Cardiac muscle cell (in vitro differentiated cells and primary cell): ENCODE results near the gene FRMD4B. TPM values are rescaled to one million over a fixed set of nuclear protein-coding genes. Genes with fewer than 3 reads are reported as not detected.
A peak's percentile ranks its signal among the peaks of the same experiment; 100 is the strongest.

Experiments
- DNase-seq, 2 donors: peaks; one replicate each; pipeline versions ENCODE4 v3.0.0 to v3.0.0-alpha.2; 2010 to 2017; ENCODE audit warnings: low read depth in 1 of 2, low spot score in 1 of 2
- H3K27ac ChIP-seq: fragments of 200-600 bp; sonication (generic); 2 replicates; pipeline ENCODE4 v1.5.1; 2016
- H3K27me3 ChIP-seq: fragments of 200-600 bp; sonication (generic); 2 replicates; pipeline ENCODE4 v1.6.0; 2016; ENCODE audit warnings: control low read depth
- H3K36me3 ChIP-seq: fragments of 200-600 bp; sonication (generic); 2 replicates; pipeline ENCODE4 v1.5.1; 2016; ENCODE audit warnings: control low read depth
- H3K4me1 ChIP-seq: fragments of 200-600 bp; sonication (generic); 2 replicates; pipeline ENCODE4 v1.8.1; 2017; ENCODE audit warnings: low read depth, mild to moderate bottlenecking, mixed run types
- H3K4me3 ChIP-seq: fragments of 200-600 bp; sonication (generic); 2 replicates; pipeline ENCODE4 v1.5.1; 2016; ENCODE audit warnings: mild to moderate bottlenecking
- H3K9me3 ChIP-seq: fragments of 200-600 bp; sonication (generic); 2 replicates; pipeline ENCODE4 v1.5.1; 2017; ENCODE audit warnings: low read depth, mild to moderate bottlenecking, control low read depth
- polyA plus RNA-seq: library from polyadenylated mRNA; unstranded; fragments of >200 nt; fragmentation: Nextera tagmentation; extraction: Ambion mirVana; gene quantifications from 2 replicates; pipeline ENCODE4 v1.2.1, GENCODE V29; 2016
- total RNA-seq: library from RNA; depleted of rRNA; stranded (reverse); fragments of >200 nt; gene quantifications from 2 replicates; pipeline ENCODE4 v1.2.3, GENCODE V29; 2016
- TF ChIP-seq, protein P1 (sequence below): IDR thresholded peaks from 2 replicates; pipeline ENCODE4 v1.5.1; 2012; ENCODE audit warnings: low read depth, mild to moderate bottlenecking, low read length

Gene FRMD4B
- total and polyA plus RNA-seq, 2 experiments from 2014 or later = 38.6 to 78.7 TPM

DNA sequence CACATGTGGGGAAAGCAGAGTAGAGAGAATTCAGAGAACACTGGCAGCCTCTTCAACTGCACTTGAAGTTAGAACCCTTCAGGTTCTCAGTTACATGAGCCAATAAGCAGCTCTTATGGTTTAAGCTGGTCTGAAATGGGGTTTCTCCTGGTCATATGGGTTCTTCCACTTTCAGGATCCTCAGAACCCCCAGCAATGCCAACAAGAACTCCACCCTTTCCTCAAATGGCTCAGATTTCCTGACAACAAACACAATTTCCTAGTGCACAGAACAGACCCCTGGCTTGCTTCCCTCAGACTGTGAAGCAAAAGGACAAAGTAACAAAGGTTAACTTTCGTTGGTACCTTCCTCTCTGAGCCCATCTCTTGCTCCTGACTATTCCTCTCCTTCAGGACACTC, 23.9 kb upstream of the FRMD4B start:
- no peaks in the 10 kb centered on the region for H3K9me3 ChIP-seq
- H3K4me3 ChIP-seq = no peak overlapping the region
- no peak overlapping the region for H3K27ac ChIP-seq
- no peaks in the 10 kb centered on the region for H3K27me3 ChIP-seq
- DNase-seq = no peak
- H3K36me3 ChIP-seq = no peaks in the 10 kb centered on the region
- TF ChIP-seq, protein P1, sequence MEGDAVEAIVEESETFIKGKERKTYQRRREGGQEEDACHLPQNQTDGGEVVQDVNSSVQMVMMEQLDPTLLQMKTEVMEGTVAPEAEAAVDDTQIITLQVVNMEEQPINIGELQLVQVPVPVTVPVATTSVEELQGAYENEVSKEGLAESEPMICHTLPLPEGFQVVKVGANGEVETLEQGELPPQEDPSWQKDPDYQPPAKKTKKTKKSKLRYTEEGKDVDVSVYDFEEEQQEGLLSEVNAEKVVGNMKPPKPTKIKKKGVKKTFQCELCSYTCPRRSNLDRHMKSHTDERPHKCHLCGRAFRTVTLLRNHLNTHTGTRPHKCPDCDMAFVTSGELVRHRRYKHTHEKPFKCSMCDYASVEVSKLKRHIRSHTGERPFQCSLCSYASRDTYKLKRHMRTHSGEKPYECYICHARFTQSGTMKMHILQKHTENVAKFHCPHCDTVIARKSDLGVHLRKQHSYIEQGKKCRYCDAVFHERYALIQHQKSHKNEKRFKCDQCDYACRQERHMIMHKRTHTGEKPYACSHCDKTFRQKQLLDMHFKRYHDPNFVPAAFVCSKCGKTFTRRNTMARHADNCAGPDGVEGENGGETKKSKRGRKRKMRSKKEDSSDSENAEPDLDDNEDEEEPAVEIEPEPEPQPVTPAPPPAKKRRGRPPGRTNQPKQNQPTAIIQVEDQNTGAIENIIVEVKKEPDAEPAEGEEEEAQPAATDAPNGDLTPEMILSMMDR = no peak
- H3K4me1 ChIP-seq = no peaks in the 10 kb centered on the region

DNA sequence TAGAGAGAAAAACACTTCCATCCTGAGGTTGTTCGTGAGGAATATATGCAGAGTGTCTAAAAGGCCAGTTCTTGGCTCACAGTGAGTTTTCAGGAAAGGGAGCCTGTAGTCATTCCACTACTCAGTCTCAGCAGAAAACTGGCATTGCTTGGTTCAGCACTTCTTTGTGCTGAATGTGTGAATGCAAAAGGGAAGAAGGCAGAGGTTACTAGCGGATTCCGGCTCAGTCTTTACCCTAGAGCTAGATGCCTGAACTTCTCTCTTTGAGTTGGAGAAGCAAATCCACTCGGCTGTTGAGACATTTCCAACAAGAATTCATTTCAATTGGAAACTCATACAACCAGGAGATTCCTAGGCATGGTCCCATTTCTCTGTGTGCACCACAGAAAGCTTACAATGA, 23.1 kb upstream of the FRMD4B start:
- H3K27me3 ChIP-seq = no peaks in the 10 kb centered on the region
- no peaks in the 10 kb centered on the region for H3K4me1 ChIP-seq
- H3K9me3 ChIP-seq = no peaks in the 10 kb centered on the region
- H3K36me3 ChIP-seq = no peaks in the 10 kb centered on the region
- no peak overlapping the region for H3K27ac ChIP-seq
- TF ChIP-seq, protein P1 = no peak
- no peak for DNase-seq
- no peak overlapping the region for H3K4me3 ChIP-seq

DNA sequence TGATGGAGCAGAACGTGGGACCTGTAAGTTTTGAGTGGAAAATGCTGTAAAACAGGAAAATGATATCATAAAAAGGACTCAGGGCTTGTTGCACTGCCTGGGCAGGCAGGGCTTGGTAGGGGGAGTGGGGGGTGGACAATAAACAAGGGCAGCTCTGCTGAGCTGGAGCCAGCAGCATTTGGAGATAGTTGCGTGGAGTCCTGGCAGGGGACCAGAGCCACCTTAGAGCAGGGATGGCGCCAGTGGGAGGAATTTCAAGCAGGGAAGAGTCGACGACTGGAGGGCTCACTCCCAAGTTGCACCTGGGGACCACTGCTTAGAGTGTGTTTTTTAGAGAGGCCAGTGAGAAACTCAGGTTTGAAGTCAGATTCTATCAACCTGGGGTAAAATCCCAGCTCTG, 22.7 kb upstream of the FRMD4B start:
- no peak overlapping the region for H3K27ac ChIP-seq
- H3K9me3 ChIP-seq = no peaks in the 10 kb centered on the region
- no peaks in the 10 kb centered on the region for H3K27me3 ChIP-seq
- TF ChIP-seq, protein P1 = no peak
- DNase-seq = no peak
- no peak overlapping the region for H3K4me3 ChIP-seq
- no peaks in the 10 kb centered on the region for H3K4me1 ChIP-seq
- H3K36me3 ChIP-seq = no peaks in the 10 kb centered on the region

DNA sequence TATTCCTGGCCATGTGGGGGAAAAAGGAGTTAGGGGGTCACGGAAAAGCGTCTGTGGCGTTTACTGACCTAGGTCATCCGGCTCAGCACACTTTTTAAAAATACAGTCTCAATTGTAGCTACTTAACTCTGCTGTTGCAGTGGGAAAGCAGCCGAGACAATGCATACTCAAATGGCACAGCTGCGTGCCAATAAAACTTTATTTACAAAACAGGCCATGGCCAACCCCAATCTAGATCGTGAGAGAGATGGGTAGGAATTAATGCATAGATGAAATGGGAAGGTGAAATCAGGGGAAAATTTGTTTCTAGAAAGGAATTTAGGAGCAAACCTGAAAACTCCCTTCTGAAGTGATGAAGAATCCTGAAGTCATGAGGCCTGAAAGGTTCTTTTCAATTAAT, 22.0 kb upstream of the FRMD4B start:
- Histone ChIP-seq H3K27me3 (no peaks in the 10 kb centered on the region), H3K27ac (no peak overlapping the region), H3K4me1 (no peaks in the 10 kb centered on the region), H3K9me3 (no peaks in the 10 kb centered on the region), H3K36me3 (no peaks in the 10 kb centered on the region), H3K4me3 (no peak overlapping the region)
- TF ChIP-seq, protein P1 = no peak
- no peak for DNase-seq

DNA sequence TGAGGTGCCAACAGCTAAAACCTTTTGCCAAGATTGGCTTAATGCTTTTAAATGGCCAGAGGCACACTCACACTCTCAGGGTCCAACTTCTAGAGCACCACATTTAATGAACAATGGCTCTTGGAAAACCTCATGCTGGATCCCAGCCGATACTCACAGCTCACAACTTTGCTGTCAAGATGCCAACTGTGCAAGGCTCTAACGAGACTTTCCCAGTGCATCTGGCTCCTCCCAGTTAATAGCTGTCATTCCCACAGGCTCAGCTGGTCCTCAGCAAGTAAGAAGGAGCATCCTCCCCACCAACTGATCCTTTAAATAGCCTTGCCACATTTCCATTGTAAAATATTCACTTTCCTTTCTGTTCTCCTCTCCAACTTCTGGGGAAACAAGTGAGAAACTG, 20.3 kb upstream of the FRMD4B start:
- Histone ChIP-seq H3K9me3 (no peaks in the 10 kb centered on the region), H3K4me3 (no peak overlapping the region), H3K27me3 (no peaks in the 10 kb centered on the region), H3K27ac (no peak overlapping the region), H3K4me1 (no peaks in the 10 kb centered on the region), H3K36me3 (no peaks in the 10 kb centered on the region)
- TF ChIP-seq, protein P1 = no peak
- DNase-seq = peak in 1 of 2 donors; percentile 76

DNA sequence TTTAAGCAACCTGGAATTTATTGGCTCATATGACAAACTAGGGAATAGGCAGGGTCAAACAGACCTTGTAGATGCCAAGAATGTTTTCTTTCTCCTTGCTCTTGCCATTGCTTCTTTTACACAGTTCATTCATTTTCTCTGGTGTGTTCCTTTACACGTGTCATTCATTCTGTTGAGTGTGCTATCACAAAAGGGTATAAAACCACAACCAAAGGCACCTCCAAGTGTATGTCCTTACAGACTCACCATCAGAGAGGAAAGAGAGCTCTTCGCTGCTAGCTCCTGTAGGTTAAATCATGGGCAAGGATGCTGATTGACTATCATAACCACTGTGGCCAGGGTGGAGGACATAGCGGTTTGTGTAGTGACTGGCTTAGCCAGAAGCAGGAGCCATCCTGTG, 19.2 kb upstream of the FRMD4B start:
- H3K36me3 ChIP-seq = no peaks in the 10 kb centered on the region
- no peaks in the 10 kb centered on the region for H3K9me3 ChIP-seq
- TF ChIP-seq, protein P1 = no peak
- no peak overlapping the region for H3K27ac ChIP-seq
- no peaks in the 10 kb centered on the region for H3K4me1 ChIP-seq
- no peak for DNase-seq
- H3K4me3 ChIP-seq = no peak overlapping the region
- no peaks in the 10 kb centered on the region for H3K27me3 ChIP-seq
